GM19025 (cell line): Measurements from ENCODE around the gene AASDH.

Experiments used
- ATAC-seq: cut with Tn5 transposase; IDR thresholded peaks from one replicate; pipeline ENCODE4 v1.9.1; 2021; ENCODE audit warnings: mild to moderate bottlenecking, low read depth, moderate library complexity; ENCODE audit not compliant: unreplicated experiment

Gene AASDH

DNA sequence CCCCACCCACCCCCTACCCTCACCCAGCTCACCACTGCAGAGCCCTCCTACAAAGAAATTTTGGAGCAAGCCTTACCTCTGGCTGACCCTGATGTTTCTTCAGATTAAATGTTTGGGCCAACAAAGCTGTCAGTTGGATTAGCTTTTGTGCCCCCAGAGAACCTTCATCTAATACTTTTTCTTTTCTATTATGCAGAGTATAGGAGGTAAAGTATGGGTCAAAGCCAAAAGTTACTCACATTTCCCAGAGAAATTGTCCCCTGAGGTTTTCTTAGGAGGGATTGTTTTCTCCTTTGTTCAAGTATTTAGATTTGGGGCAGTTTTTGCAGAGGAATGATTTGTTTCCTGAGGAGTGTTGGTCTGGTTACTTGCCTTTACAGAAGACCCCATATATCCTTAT is 69.5 kb downstream of the AASDH start:
- no peak for ATAC-seq

DNA sequence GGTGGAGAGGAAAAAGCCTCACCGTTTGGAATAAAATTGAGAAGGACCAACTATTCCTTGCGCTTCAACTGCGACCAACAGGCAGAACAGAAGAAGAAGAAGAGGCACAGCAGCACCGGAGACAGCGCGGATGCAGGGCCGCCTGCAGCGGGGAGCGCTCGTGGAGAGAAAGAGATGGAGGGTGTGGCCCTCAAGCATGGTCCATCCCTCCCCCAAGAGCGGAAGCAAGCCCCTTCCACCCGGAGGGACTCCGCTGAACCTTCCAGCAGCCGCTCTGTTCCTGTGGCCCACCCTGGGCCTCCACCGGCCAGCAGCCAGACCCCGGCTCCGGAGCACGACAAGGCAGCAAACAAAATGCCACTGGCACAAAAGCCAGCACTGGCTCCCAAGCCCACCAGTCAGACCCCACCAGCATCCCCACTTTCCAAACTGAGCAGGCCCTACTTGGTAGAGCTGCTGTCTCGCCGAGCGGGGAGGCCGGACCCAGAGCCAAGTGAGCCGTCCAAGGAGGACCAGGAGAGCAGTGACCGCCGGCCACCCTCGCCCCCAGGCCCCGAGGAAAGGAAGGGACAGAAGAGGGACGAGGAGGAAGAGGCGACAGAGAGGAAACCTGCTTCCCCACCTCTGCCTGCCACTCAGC is 71.2 kb downstream of the AASDH start:
- ATAC-seq: no peak

DNA sequence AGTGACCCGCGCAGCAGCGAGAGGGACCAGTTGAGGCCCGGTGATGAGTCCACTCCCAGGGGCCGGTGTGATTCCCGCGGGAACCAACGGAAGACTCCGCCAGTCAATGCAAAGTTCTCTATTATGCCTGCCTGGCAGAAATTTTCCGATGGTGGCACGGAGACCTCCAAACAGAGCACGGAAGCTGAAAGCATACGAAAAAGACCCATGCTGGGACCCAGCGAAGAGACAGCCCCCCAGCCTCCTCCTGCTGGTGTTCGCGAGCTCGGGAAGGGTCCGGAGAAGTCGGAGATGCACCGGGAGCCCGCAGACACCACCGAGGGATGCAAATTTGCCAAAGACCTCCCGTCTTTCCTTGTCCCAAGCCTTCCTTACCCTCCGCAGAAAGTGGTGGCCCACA is 71.7 kb downstream of the AASDH start:
- no peak for ATAC-seq

DNA sequence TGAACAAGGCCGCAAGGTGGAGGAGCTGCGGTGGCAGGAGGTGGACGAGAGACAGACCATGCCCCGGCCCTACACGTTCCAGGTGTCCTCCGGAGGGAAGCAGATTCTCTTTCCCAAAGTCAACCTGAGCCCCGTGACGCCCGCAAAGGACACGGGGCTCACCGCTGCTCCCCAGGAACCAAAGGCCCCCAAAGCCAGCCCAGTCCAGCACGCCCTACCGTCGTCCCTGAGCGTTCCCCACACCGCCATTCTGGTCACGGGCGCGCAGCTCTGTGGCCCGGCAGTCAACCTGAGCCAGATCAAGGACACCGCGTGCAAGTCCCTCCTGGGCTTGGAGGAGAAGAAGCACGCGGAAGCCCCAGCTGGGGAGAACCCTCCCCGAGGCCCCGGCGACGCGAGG is 72.2 kb downstream of the AASDH start:
- no peak for ATAC-seq

- ATAC-seq: no peak
These were observed 72.9 kb downstream of the AASDH start for GRCh38 chr4:56314207-56314915.

GRCh38 chr4:56313132-56313531 is 74.2 kb downstream of the AASDH start:
- ATAC-seq: no peak

- no peak for ATAC-seq
These were observed 75.9 kb downstream of the AASDH start for GRCh38 chr4:56311299-56311975.

DNA sequence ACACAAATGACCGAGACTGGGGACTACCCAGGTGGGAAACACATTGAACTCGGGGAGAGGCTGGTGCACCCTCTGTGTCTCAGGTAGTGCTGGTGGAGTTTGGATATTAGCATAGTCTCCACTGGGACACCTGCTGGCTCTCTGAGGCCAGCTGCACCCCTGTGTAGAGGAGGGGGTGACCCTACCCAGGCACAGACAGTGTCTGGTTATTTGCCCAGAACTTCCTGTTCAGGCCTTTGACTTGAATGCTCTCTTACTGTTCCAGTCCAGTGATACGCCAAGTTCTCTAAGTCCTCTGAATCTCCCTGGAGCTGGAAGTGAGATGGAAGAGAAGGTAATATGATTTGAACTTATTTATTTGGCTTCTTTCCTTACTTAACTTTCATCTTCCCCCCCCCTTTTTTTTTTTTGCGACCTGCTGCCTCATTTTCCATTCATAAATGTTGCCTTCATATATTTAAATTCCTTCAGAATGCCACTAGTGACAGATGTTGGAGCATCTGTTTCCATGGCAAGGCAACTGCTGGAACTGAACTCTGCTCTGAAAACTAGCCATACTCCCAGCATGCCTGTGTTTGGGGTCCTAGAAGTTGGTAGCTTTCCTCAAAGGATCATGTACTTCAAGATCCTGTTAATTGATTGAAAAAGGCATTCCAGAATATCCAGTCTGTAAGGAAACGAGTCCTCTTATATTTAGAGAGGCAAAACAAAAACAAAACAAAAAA is 76.7 kb downstream of the AASDH start:
- ATAC-seq: no peak

GRCh38 chr4:56308384-56308783 is 78.9 kb downstream of the AASDH start:
- no peak for ATAC-seq

GRCh38 chr4:56307423-56307822 is 79.9 kb downstream of the AASDH start:
- no peak for ATAC-seq

DNA sequence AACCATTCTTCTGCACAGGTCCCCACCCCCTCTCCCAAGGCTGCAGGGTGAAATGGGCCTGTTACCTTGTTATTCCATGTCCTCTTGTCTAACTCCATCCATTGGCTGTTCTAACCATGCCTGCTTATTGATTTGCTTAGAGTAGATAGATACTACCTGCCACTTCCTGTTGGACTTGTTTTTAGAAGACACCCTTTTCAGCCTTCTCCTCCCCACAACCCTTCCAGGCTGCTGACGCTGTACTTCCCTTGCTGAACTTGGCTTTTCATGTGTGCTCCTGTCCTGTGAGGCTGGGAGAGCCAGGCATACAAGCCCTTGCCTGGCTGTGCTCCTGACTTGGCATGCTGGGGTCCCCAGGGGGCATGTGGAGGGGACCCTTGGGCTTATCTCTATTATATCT is 81.9 kb downstream of the AASDH start:
- no peak for ATAC-seq

DNA sequence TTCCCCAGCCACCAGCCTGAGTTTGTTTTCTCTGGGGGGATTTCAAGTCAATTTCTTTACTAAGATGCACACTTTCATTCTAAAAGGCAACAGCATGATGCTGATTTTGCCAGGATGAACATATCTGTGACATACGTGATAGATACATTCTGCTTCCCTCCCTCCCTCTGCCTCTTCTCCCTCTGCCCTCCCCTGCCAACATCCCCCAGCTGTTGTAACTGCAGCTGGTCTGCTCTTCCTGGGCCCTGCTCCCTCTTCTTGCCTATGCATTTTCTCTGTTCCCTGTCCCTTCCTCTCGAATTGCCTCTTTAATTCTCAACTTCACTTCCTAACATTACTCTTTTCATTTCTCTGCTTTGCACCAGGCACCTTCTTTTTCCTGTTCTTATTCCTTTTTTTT is 83.4 kb downstream of the AASDH start:
- no peak for ATAC-seq

- no peak for ATAC-seq
These were observed 84.5 kb downstream of the AASDH start for GRCh38 chr4:56302760-56303159.

DNA sequence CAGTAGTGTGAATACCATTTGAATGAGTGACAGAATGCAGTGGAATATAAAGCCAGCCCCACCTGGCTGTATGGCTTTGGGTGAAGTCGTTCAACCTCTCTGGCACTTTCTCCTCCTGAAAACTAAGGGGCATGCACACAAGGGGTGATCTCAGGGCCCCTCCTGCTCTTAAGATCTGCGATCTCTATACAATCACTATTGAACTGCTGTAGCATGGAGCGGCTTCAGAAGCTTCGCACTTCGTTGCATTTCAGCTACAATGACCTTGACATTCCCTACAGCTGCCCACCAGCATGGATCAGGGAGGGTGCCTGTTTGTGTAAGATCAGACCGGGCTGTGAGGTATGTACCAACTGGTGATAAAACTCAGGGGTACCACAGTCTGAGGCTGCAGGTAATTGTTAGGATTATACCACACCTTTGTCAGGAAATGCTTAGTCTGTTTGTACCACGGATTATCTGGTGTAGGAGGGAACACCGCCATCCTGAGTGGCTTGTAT is 85.2 kb downstream of the AASDH start:
- no peak for ATAC-seq

DNA sequence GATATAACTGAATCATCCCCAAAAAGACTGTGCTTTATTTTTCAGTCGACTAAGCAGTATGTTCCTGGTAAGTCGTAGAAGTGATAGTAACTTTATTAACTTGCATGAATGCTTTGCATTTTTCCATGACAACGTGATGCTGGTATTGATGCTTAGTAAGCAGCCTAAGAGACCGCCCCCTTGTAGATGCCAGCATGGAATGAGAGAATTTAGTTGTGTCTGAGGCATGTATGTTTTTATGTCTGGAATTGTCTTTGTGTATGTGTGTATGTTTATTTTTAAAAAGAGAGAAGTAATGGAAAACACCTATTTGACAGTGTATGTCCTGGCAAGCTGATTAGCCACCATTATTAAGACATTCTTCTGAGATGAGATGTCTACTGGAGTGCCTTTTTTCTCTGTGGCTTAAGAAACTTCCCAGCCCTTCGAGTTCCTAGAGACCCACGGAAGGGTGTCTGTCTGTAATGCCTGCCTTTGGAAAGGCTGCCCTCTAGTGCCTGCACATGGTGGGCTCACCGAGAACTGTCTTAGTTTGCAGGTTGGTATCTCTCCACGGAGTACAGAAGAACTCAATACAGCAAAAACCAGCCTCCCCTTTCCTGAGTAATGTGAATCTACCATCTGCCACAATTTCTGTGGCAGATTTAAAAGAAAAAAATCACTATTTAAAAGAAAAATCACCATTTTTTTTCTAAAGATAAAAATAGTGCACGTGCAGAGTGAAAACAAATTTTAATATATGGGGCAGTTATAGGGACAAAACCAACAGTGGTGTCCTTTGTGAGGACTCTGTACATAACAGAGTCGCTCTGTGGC is 85.9 kb downstream of the AASDH start:
- peak; percentile 93 for ATAC-seq

DNA sequence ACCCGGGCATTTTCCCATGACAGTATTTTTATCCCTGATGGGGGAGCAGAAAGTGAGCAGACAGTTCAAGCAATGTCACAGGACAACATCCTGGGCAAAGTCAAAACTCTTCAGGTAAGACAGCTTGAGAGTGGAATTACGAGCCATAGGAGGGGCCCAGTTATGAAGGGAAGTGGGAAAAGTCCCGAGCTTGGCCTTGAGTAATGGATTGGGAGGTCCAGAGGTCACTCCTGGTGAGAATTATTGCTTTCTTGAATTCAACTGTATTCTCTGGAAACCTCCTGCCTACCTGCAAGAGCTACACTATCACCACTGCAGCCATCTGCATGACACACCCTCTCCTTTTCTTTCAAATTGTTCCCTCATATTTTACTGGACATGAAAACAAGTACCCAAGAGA is 89.1 kb downstream of the AASDH start:
- no peak for ATAC-seq

- ATAC-seq: no peak
These were observed 89.5 kb downstream of the AASDH start for GRCh38 chr4:56297776-56298175.

GRCh38 chr4:56296526-56296925 is 90.8 kb downstream of the AASDH start:
- ATAC-seq: no peak

DNA sequence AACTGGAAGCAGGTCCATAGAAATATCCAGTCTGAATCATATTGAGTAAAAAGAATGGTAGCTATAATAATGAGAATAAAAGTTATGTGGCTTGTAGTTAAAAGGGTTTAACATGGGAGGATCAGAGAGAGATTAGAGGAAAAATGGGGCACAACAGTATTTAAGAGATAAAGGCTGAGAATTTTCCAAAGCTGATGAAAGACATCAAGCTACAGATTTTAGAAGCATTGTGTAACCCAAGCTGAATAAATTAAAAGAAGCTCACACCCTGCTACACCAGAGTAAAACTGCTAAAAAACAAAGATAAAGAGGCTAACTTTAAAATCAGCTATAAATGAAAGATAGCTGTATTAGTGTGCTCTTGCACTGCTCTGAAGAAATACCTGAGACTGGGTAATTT is 94.2 kb downstream of the AASDH start:
- ATAC-seq: no peak

DNA sequence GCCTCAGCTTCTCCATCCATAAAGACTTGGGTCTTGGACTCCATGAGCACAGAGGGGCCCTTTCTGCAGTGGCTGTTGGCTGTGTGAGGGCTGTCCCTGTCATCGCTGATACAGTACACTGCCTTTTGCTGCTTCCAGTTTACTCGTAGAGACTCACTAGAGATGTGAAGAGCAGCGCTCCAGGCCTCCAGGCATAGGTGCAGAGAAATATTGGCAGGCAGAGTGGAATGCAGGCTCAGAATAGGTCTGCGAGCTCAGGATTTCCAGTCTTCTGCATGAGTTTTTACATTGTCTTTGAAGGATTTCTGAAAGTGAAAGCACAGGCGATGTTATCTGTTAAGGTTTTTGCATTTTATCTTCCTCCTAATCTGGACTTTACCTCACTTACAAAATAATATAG is 97.4 kb downstream of the AASDH start:
- no peak for ATAC-seq
